Posterior vena cava (tissue), 2 donors: ENCODE data around the gene PHF1. TPM values are rescaled to one million over a fixed set of nuclear protein-coding genes. Genes with fewer than 3 reads are reported as not detected.

ENCODE experiments used
- DNase-seq: peaks from one replicate; pipeline ENCODE4 v3.0.0-alpha.2; 2020; ENCODE audit warnings: low spot score
- intact Hi-C, 2 donors: fragments of 100-400 bp; cut with DNase I; formaldehyde crosslinking; loops; one replicate each; pipeline versions ENCODE4 v1.14.1 to v1.14.2; 2022 to 2023
- total RNA-seq, 2 donors: library from RNA; stranded (reverse); fragmentation: NEBNext Ultra II Directional; extraction: Animal tissue kit (Norgen Biotek cat#: 25700); gene quantifications; one replicate each; pipeline ENCODE4 v1.2.1, GENCODE V29; 2021
- donor health status: DM: yes; HTN: yes; CAD: no.
- donor health status: DM: yes; HTN: yes; CAD: no.

PHF1 gene
- total RNA-seq, 2 donors from 2014 or later: 46.3 to 67.6 TPM

DNA sequence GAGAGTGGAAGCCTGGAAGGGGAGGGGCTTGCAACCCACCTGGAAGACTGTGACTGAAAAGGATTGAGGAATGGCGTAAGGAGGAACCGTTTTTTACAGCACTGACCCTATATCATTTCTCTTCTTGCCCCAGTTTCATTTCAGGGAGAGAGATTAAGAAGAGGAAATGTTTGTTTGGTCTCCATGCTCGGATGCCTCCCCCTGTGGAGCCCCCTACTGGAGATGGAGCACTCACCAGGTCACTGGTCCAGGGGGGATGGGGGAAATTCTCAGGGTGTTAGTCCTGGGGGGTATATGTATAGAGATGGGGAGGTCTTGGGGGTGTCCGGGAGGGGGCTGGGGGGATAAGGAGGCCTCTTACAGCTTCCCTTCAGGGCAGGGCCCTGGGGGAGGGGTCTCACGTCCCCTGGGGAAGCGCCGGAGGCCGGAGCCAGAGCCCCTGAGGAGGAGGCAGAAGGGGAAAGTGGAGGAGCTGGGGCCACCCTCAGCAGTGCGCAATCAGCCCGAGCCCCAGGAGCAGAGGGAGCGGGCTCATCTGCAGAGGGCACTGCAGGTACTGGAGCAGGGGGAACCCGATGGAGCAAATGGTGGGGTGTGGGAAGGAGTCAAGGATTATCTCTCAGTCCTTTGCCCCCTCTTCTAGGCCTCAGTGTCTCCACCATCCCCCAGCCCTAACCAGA lies 3.9 kb downstream of the PHF1 start:
- no peak for DNase-seq
- intact Hi-C loops: no loop called here

DNA sequence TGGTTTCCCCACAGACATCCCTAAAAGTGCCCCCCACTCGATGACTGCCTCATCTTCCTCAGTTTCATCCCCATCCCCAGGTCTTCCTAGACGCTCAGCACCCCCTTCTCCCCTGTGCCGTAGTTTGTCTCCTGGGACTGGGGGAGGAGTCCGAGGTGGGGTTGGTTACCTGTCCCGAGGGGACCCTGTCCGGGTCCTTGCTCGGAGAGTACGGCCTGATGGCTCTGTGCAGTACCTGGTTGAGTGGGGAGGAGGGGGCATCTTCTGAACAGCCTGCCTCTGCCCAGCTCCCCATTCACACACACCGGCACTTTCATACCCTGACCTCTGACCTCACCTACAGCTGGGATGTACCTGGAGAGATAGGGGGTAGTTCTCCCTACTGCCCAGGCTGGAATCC lies 5.0 kb downstream of the PHF1 start:
- intact Hi-C loops: no loop called here
- DNase-seq: no peak

GRCh38 chr6:33416386-33417127 lies 5.7 kb downstream of the PHF1 start:
- DNase-seq: no peak
- intact Hi-C loops: no loop called here

DNA sequence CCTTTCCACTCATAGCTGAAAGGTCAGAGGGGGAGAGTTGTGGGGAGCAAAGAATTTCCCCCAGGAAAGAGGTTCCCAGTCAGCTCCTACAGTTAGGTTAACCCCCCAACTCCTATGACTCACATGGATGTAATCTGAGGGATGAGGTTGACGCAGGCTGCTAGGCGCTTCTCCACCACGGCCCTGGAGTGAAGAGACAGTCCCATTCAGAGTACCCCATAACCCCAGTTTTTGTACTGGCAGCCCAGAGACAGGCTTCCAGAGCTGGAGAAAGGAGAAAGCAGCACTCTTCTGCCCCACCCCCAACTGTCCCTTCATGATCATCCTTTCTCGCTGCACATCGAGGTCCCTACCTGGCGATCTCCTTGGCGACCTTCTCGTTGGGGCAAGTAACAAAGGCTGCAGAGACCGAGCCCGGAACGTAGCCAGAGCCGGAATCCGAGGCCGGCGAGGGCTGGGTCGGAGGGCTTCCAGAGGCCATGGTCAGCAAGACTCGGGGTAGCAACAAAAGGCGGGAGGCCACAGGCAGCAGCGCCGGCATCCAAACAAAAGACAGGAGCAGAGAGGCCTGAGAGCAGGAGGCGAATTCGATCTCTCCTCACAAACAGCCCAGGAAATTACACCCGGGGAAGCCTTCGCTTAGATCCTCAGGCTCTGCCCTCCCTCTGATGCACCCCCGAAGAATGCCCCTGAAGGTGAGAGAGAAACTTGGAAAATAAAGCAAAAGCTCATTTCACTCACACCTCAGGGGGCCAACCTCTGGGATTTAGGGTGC lies 6.5 kb downstream of the PHF1 start:
- intact Hi-C loops: no loop called here
- DNase-seq: no peak

DNA sequence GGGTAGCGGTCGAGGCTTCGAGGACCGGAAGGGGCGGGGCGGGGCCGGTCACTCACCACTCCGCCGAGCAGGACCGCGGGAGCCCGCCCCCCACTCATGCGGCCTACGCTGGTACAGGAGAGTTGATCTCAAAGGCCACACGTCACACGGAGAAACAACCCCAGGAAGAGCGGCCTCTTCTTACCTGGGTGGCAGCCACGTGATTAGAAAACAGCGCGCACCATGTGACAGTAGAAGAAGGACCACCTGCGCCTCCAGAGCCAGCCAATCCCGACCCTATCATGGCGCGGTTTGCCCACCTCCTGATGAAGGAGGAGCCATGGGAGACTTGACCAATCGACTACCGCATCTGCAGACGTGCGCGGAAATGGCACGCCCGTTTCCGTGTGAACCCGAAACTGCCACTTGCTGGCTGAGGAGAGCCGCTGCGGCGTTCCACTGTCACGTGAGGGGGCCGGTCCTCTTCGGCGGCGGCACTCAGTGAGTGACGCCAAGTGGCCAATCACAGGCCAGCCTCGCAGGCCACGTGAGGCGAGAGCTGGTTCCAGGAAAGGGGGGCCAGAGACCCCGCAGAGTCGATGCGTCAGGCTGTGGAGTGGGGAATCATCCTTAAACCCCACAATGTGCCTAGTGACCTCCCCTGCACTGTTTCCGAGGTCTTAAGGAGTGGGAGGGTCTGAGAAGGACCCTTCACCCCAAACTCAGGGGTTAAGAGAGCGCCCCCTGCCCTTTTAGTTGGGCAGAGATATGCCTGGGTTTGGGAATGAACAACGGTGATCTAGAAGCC lies 7.3 kb downstream of the PHF1 start, which contains the start of gene CUTA:
Gene CUTA (minus strand): TSS at position 205 of the 787 bp plus-strand sequence. CDS start 107 bp downstream, at position 98.
- peak; percentile 100 for DNase-seq
- intact Hi-C loops: no loop called here

GRCh38 chr6:33418690-33419291 lies 8.0 kb downstream of the PHF1 start:
- intact Hi-C loops: no loop called here
- peak; percentile 25 for DNase-seq

DNA sequence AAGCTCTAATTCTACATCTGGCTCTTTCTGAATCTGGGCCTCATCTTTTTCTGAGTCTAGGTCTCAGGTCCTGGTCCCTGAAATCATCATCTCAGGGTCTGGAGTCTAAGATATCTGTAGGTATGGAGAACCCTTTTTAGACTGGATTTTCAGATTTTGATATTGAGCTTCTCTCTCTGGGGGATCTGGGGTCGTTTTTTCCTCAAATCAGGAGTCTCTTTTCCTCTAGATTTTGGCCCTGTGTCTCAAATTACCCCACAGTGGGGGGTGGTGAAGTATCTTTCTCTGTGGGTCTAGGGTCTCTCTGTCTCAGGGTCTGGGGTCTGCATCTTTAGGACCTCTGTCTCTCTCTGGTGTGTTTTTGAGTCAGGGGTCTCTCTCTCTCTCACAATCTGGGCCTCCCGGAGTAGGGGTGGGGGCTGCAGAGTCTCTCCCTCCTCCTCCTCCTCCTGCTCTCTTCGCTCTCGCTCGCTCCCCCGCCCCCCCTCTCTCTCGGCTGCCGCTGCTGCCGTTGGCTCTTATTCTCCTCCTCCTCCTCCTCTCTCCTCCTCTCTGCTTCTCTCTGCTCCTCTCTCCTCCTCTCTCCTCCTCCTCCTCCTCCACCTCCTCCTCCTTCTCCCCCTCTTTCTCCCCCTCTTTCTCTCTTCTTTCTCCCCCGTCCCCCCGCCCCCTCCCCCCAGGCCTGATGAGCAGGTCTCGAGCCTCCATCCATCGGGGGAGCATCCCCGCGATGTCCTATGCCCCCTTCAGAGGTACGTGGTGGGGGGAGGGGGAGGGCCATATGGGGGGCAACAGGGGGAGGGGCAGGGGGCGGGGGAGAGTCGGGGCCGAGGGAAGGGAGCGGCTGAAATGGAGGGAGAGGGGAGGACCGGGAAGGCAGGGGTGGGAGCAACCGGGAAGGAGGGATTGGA lies 9.0 kb downstream of the PHF1 start, which contains the start of gene SYNGAP1:
Gene SYNGAP1 (plus strand): TSS at position 486 of the 911 bp plus-strand sequence. CDS start 200 bp downstream, at position 686.
- intact Hi-C loops: no loop called here
- peak; percentile 89 for DNase-seq

GRCh38 chr6:33420491-33421343 lies 9.9 kb downstream of the PHF1 start:
- intact Hi-C loops: no loop called here
- no peak for DNase-seq

DNA sequence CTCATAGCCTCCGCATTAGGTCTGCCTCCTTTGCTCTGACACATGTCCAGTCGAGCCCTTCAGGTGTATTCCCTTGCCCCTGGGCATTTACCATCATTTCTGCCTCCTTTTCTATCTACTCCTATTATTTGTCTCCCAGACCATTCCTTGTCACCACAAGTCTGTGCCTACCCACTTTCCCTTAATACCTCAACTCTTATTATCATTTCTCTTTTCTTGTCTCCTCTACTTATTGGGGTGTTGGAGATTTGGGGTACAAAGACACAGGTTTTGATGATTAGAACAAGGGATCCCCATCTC lies 10.5 kb downstream of the PHF1 start:
- DNase-seq: no peak
- intact Hi-C loops: no loop called here

GRCh38 chr6:33423777-33424176 lies 13.0 kb downstream of the PHF1 start:
- intact Hi-C loops: no loop called here
- no peak for DNase-seq

GRCh38 chr6:33424855-33425667 lies 14.2 kb downstream of the PHF1 start:
- intact Hi-C loops: no loop called here
- peak; percentile 78 for DNase-seq

DNA sequence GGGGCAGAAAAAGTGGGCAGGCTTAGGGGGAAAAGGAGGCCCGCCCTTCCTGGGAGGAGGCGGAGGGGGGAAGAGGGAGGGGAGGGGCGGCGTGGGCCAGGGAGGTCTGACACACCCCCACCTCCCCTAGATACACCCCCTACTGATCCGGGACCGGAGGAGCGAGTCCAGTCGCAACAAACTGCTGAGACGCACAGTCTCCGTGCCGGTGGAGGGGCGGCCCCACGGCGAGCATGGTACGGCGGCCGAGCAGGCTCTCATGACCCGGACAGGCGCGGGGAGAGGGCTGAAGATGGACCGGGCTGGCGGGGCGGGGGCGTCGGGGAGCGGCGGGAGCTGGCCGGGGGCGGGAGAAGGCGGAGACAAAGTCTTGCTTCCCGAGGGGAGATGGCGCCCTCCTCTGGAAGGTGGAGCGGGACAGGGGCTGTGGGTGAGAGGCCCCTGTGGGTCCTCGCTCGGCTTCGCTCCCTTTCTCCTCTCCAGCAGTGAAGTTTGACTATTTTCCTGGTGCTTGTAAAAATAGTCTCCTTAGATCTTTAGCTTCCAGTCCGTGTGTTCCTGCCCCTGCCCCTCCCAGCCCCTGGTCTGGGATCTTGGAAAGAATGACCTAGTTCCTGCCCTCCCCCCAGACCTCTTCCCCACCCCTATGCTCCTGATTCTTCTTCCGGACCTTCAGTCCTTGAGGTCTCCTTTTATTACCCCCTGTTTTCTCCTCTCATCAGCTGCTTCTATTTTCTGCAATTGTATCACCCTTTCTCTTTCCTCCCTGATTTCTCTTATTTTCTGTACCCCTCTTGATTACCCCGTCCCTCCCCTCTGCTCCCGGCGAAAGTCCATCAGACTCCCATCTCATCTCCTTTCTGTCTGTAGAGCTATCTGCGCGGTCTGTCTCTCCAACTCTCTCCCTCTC lies 15.1 kb downstream of the PHF1 start:
- intact Hi-C loops: no loop called here
- DNase-seq: peak; percentile 96

DNA sequence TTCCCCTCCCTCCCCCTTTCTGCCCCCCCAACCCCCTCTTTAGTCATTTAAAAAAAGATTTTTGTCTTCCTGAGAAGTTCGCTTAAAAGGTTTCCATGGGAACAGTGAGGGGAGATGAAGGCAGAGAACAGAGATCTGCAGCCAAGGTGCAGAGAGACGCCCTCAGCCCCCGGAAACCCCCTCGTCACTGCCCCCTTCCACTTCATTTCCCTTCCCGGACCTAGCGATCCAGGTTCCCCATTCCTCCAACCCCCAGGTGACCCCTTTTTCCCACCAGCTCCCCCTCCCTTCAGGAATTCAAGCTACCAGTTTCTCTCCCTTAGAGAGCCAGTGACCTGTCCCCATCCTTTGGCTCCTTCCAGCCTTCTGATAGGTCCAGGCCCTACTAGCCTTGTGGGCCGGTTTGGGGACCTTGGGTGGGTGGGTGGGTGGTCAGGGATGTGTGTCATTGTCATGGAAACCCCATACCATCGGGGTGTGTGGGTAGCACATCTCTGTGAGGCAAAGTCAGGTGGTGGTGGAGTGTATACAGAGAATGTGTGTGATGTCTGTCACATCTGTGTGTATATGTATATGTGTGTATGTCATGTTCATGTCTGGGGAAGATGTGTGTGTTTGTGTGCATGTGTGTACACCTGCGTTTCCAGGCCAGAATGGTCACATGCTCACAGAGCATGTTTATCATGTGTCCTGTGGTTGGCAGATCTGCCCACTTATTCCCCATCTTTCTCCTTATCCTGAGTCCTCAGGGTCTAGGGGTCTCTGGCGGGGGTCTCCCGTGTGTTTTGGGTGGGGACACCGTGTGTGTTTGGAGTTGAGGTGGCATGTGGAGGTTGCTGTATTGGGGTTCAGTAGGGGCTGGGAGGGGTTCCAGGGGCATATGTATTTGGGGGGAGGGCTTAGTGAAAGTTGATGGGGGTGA lies 16.0 kb downstream of the PHF1 start:
- DNase-seq: no peak
- intact Hi-C loops: no loop called here

- DNase-seq: peak; percentile 84
These were observed 16.9 kb downstream of the PHF1 start for GRCh38 chr6:33427585-33428223.

More at GRCh38 chr6:33427585-33428223, 16.9 kb downstream of the PHF1 start:
- intact Hi-C loops: no loop called here
